GM12892 (cell line): ENCODE results near the gene ITGB7. TPM values are rescaled to one million over a fixed set of nuclear protein-coding genes. Genes with fewer than 3 reads are reported as not detected.
A peak's percentile ranks its signal among the peaks of the same experiment; 100 is the strongest.

Source experiments
- DNase-seq: peaks from one replicate; pipeline ENCODE4 v3.0.0; 2011; ENCODE audit not compliant: insufficient read length
- FAIRE-seq: peaks from 2 replicates; lab custom pipeline; 2011; peaks lifted over from hg19 to GRCh38; lab: Jason Lieb, UNC
- POLR2A ChIP-seq: IDR thresholded peaks from 2 replicates; pipeline ENCODE4 v1.6.1; 2011; ENCODE audit warnings: low read depth, low read length, control low read depth
- POLR2AphosphoS5 ChIP-seq: IDR thresholded peaks from 2 replicates; pipeline ENCODE4 v1.6.1; 2011; ENCODE audit warnings: low read depth, low read length, control low read depth
- TAF1 ChIP-seq: IDR thresholded peaks from 2 replicates; pipeline ENCODE4 v1.6.1; 2011; ENCODE audit warnings: low read depth, mild to moderate bottlenecking, control low read depth, low read length, borderline replicate concordance
- polyA plus RNA-seq: library from polyadenylated mRNA; unstranded; fragments of >200 nt; gene quantifications from one replicate; pipeline ENCODE4 v1.2.1, GENCODE V29; 2012; ENCODE audit warnings: missing spikeins, inconsistent platforms; ENCODE audit not compliant: missing spikeins

ITGB7 gene
- 103 TPM for polyA plus RNA-seq

- DNase-seq (peak; percentile 71), FAIRE-seq (peak; percentile 42)
Measured at GRCh38 chr12:53207042-53207441, at the start of gene ITGB7. TSS of gene ITGB7 (minus strand) at chr12:53207251. CDS start at chr12:53200443, 6,808 bp downstream.

GRCh38 chr12:53255996-53256395 is 48.9 kb upstream of the ITGB7 start:
- TF ChIP-seq TAF1 (no peak), POLR2A (no peak), POLR2AphosphoS5 (no peak)
- FAIRE-seq (no peak), DNase-seq (no peak)

More at GRCh38 chr12:53207042-53207441, at the start of gene ITGB7:
- TF ChIP-seq POLR2AphosphoS5 (peak; percentile 98), POLR2A (peak; percentile 99), TAF1 (peak; percentile 95)

GRCh38 chr12:53254816-53255545 is 47.9 kb upstream of the ITGB7 start:
- FAIRE-seq (no peak), DNase-seq (no peak)
- TF ChIP-seq POLR2A, result no peak
- TF ChIP-seq TAF1, result no peak
- TF ChIP-seq POLR2AphosphoS5, result no peak

- TF ChIP-seq TAF1 (no peak), POLR2A (no peak), POLR2AphosphoS5 (no peak)
- DNase-seq (no peak), FAIRE-seq (no peak)
Measured at GRCh38 chr12:53253298-53253697, 46.2 kb upstream of the ITGB7 start.

GRCh38 chr12:53252349-53252916 is 45.4 kb upstream of the ITGB7 start:
- FAIRE-seq (peak; percentile 40), DNase-seq (no peak)
- TF ChIP-seq TAF1, result no peak
- TF ChIP-seq POLR2A, result no peak
- no peak for TF ChIP-seq POLR2AphosphoS5

GRCh38 chr12:53251477-53252348 is 44.7 kb upstream of the ITGB7 start:
- TF ChIP-seq POLR2AphosphoS5, result peak; percentile 19; the same call in 1 of the 2 replicates
- TF ChIP-seq TAF1, result no peak
- TF ChIP-seq POLR2A, result peak; percentile 74
- peak; percentile 95 for DNase-seq
- FAIRE-seq, result peak; percentile 17

GRCh38 chr12:53245286-53245685 is 38.2 kb upstream of the ITGB7 start:
- no peak for DNase-seq
- no peak for FAIRE-seq

GRCh38 chr12:53244337-53244736 is 37.3 kb upstream of the ITGB7 start:
- DNase-seq (no peak), FAIRE-seq (no peak)
- no peak for TF ChIP-seq POLR2A
- no peak for TF ChIP-seq POLR2AphosphoS5
- TF ChIP-seq TAF1, result no peak

More at GRCh38 chr12:53245286-53245685, 38.2 kb upstream of the ITGB7 start:
- no peak for TF ChIP-seq POLR2A
- no peak for TF ChIP-seq TAF1
- no peak for TF ChIP-seq POLR2AphosphoS5

- DNase-seq (no peak), FAIRE-seq (no peak)
- no peak for TF ChIP-seq TAF1
- no peak for TF ChIP-seq POLR2AphosphoS5
- TF ChIP-seq POLR2A, result no peak
Measured at GRCh38 chr12:53241623-53242412, 34.8 kb upstream of the ITGB7 start.

GRCh38 chr12:53239643-53240258 is 32.7 kb upstream of the ITGB7 start:
- TF ChIP-seq POLR2AphosphoS5 (no peak), POLR2A (no peak), TAF1 (no peak)
- FAIRE-seq (no peak), DNase-seq (no peak)
